Panc1 (cell line): Measurements from ENCODE around the gene HSBP1L1.

ENCODE experiments used
- POLR2AphosphoS5 ChIP-seq: IDR thresholded peaks from 2 replicates; pipeline ENCODE4 v1.6.1; 2012; ENCODE audit warnings: mild to moderate bottlenecking, low read depth, low read length, moderate library complexity
- REST ChIP-seq, 2 experiments: IDR thresholded peaks; 2 replicates each; pipeline ENCODE4 v1.6.1; 2011 to 2012; ENCODE audit warnings: low read depth in 2 of 2, control low read depth in 1 of 2, low read length in 1 of 2, mild to moderate bottlenecking in 1 of 2, moderate library complexity in 1 of 2; ENCODE audit not compliant: insufficient read depth in 1 of 2
- TF ChIP-seq, protein P1 (sequence below): fragments of 450-650 bp; IDR thresholded peaks from 2 replicates; pipeline ENCODE4 v1.5.1; 2017; ENCODE audit warnings: mild to moderate bottlenecking

DNA sequence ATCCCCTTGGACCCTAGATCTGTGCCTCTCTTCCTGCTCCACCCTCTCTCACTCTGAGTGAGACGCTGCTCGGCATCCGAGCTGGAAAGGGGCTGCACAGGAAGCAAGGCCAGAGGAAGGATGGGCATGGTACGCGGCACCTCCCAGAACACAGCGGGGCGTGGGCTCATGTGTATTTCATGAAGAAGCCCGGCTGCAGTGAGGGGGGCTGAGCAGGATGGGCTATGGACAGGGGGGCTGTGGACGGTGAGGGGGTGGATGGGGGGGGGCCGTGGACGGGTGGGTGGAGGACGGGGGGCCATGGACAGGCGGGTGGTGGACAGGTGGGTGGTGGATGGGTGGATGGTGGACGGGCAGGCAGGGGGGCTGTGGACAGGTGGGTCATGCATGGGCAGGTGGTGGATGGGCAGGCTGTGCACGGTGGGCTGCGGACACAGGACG is 41.5 kb upstream of the HSBP1L1 start:
- TF ChIP-seq, protein P1, sequence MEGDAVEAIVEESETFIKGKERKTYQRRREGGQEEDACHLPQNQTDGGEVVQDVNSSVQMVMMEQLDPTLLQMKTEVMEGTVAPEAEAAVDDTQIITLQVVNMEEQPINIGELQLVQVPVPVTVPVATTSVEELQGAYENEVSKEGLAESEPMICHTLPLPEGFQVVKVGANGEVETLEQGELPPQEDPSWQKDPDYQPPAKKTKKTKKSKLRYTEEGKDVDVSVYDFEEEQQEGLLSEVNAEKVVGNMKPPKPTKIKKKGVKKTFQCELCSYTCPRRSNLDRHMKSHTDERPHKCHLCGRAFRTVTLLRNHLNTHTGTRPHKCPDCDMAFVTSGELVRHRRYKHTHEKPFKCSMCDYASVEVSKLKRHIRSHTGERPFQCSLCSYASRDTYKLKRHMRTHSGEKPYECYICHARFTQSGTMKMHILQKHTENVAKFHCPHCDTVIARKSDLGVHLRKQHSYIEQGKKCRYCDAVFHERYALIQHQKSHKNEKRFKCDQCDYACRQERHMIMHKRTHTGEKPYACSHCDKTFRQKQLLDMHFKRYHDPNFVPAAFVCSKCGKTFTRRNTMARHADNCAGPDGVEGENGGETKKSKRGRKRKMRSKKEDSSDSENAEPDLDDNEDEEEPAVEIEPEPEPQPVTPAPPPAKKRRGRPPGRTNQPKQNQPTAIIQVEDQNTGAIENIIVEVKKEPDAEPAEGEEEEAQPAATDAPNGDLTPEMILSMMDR: no peak
- TF ChIP-seq POLR2AphosphoS5: no peak
- TF ChIP-seq REST (IDR thresholded peaks at IDR 0.05; ENCODE audit: insufficient read depth in 1 of 2, low read depth in 2 of 2, low read length in 1 of 2): no peak
